GM18499 (cell line): Measurements from ENCODE around the gene CDC42BPA.
A peak's percentile ranks its signal among the peaks of the same experiment; 100 is the strongest.

Source experiments
- ATAC-seq: cut with Tn5 transposase; IDR thresholded peaks from one replicate; pipeline ENCODE4 v1.9.1; 2021; ENCODE audit warnings: moderate number of reproducible peaks; ENCODE audit not compliant: insufficient read depth, unreplicated experiment

Gene CDC42BPA

DNA sequence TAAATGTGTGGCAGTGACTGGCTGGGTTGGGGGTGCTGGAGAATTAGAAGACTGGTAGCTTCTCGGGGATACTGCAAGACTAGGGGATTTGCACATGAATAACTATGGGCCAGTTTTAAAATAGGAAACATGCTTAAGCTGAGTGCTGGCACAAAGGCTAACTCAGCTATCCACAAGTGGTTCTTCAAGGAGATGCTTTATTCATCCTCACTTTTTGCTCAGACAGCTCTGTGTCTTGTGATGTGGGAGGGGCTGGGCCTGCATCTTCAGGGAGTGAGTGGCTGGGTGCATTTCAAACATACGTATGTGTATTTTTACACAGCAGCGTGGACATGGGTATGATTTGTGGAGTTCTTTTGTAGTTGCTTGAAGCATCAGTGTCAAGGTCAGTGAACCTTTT lies 375.9 kb downstream of the CDC42BPA start:
- ATAC-seq: no peak

DNA sequence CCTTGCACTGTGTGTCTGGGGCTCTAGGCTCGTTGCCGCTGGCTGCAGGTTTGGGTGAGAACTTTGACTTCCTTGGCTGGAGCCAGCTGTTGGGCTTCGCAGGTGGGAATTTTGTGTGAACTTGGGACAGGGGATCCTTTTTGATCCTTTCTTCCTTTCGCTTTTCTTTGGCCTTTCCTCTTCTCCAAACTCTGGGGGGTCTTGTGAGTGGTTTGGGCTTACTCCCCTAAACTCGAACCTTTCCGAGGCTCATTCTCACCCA lies 377.6 kb downstream of the CDC42BPA start:
- no peak for ATAC-seq

DNA sequence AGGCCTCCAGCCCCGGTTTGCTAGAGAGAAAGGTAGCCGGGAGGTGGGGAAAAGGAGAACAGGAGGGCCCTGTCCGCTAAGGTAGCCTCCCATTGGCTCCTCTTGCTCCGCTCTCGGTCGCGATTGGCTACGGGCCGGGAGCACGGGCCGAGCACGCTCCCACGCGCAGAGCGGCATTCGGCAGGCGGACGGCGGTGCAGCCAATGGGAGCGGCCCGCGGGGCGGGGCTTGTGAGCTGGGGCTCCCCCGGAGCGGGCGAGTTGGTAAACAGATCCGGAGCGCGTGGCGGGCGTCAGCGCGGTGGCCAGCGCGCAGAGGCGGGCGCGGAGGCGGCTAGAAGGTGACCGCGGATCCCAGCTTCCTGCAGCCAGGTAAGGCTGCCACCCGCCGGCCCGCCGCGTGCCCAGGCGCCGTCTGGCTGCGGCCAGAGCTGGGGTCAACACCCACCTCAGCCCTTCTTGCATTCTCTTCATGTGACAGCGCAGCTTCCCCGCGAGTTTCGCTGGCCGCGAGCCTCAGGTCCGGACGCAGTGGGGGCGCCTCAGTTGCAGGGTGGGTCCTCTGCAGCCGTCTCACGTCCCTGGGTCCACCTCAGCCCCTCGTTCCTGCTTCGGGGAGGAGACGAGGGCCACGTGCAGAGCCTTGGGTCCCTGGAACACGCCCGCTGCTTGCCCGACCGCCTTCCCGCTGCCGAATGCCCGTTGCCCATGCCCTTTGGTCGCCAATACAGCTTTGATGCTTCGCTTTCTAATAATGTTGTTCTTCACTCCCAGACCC lies 378.1 kb downstream of the CDC42BPA start, which contains the start of gene COQ8A:
COQ8A (plus strand) TSS at position 266 of the 777 bp plus-strand sequence. CDS start 21,092 bp downstream, outside the sequence.
- ATAC-seq: peak; percentile 94
